ENCODE results near the gene SLC41A2. TPM values are rescaled to one million over a fixed set of nuclear protein-coding genes. Genes with fewer than 3 reads are reported as not detected.

The SLC41A2 gene
- total and polyA plus RNA-seq, 2 donors (not counting 3 experiments of a cell fraction or from before 2014, with no cell fraction given), result 1.7 to 7.5 TPM

GRCh38 chr12:104963757-104964156 lies 5.7 kb upstream of the SLC41A2 start:
- DNase-seq (ENCODE audit: low read depth, low spot score) (no peak), FAIRE-seq (no peak)
- no peaks in the 10 kb centered on the region for H3K9me1 ChIP-seq (replicated peaks; ENCODE audit: control insufficient read depth, extremely low read depth, insufficient read depth, low read length)
- H3K27ac ChIP-seq (ENCODE audit: insufficient read depth, low read depth, low read length), result no peak overlapping the region
- no peak overlapping the region for H3K9ac ChIP-seq (replicated peaks; ENCODE audit: extremely low read depth, insufficient read depth, low read length)
- CTCF ChIA-PET, result no interaction called here
- H3K4me1 ChIP-seq (ENCODE audit: control insufficient read depth, extremely low read depth, insufficient read depth, low read length), result peaks cover 9% of the 10 kb centered on the region
- intact Hi-C loops (cut with micrococcal nuclease) (no loop called here), dilution Hi-C loops (cut with MboI; ENCODE audit: extremely low pct_ligation_motif_present, low sequenced_read_pairs) (no loop called here)
- H3K79me2 ChIP-seq (ENCODE audit: control insufficient read depth, insufficient read depth, low read length), result no peaks in the 10 kb centered on the region
- TF ChIP-seq JUN (IDR thresholded peaks at IDR 0.05; ENCODE audit: borderline replicate concordance, insufficient read depth, insufficient read length, low read depth) (no peak), GATA2 (IDR thresholded peaks at IDR 0.05; ENCODE audit: insufficient read depth, insufficient read length, low read depth, low read length) (no peak), POLR2AphosphoS5 (IDR thresholded peaks at IDR 0.05; ENCODE audit: insufficient read depth, low read depth, low read length) (no peak), MAX (IDR thresholded peaks at IDR 0.05; ENCODE audit: insufficient read depth, insufficient read length) (no peak), EZH2 (IDR thresholded peaks at IDR 0.05; ENCODE audit: borderline replicate concordance, low read depth, low read length, severe bottlenecking) (no peak), FOS (IDR thresholded peaks at IDR 0.05; ENCODE audit: borderline replicate concordance, insufficient read depth, low read length) (no peak), MYC (IDR thresholded peaks at IDR 0.05; ENCODE audit: low read depth, low read length) (no peak), POLR2A (IDR thresholded peaks at IDR 0.05; ENCODE audit: low read depth, low read length) (no peak)
- TF ChIP-seq, protein P1, sequence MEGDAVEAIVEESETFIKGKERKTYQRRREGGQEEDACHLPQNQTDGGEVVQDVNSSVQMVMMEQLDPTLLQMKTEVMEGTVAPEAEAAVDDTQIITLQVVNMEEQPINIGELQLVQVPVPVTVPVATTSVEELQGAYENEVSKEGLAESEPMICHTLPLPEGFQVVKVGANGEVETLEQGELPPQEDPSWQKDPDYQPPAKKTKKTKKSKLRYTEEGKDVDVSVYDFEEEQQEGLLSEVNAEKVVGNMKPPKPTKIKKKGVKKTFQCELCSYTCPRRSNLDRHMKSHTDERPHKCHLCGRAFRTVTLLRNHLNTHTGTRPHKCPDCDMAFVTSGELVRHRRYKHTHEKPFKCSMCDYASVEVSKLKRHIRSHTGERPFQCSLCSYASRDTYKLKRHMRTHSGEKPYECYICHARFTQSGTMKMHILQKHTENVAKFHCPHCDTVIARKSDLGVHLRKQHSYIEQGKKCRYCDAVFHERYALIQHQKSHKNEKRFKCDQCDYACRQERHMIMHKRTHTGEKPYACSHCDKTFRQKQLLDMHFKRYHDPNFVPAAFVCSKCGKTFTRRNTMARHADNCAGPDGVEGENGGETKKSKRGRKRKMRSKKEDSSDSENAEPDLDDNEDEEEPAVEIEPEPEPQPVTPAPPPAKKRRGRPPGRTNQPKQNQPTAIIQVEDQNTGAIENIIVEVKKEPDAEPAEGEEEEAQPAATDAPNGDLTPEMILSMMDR (IDR thresholded peaks at IDR 0.05; ENCODE audit: extremely low read depth in 1 of 2, insufficient read depth in 1 of 2, low read depth in 1 of 2, low read length in 2 of 2), result no peak
- H3K4me3 ChIP-seq (replicated peaks in 1 of 3; ENCODE audit: insufficient read depth in 1 of 3, low read depth in 1 of 3, low read length in 3 of 3), result no peak overlapping the region
- H3K4me2 ChIP-seq (ENCODE audit: insufficient read depth, low read length), result no peak overlapping the region
- peaks cover 0 to 16% of the 10 kb centered on the region in 2 experiments for H3K27me3 ChIP-seq (ENCODE audit: control insufficient read depth in 2 of 2, insufficient read depth in 2 of 2, low read length in 2 of 2)
- no peaks in the 10 kb centered on the region for H3K9me3 ChIP-seq (replicated peaks; ENCODE audit: control insufficient read depth, insufficient read depth, low read length)
- no TSS peak for BruUV-seq (replicated peaks)
- no peaks in the 10 kb centered on the region for H3K36me3 ChIP-seq (ENCODE audit: control insufficient read depth in 2 of 2, extremely low read depth in 1 of 2, insufficient read depth in 2 of 2, low read length in 2 of 2)
- no peak overlapping the region for H2AFZ ChIP-seq (ENCODE audit: low read depth, low read length)
- no peaks in the 10 kb centered on the region for H4K20me1 ChIP-seq (replicated peaks; ENCODE audit: control insufficient read depth, extremely low read depth, insufficient read depth, low read length)
- POLR2A ChIA-PET, result no interaction called here

Data from endothelial cell of umbilical vein (primary cell).